HFFc6 (cell line): Measurements from ENCODE around the gene ZNF397. TPM values are rescaled to one million over a fixed set of nuclear protein-coding genes. Genes with fewer than 3 reads are reported as not detected.
"Not testable (repeated sequence)": the region's sequence is repeated elsewhere in the genome, so short reads cannot be mapped to it uniquely, and the experiment has no call there.

ENCODE experiments used
- DNase-seq: peaks from one replicate; pipeline ENCODE4 v3.0.0-alpha.2; 2018
- H3K27ac Mint-ChIP-seq: 2 replicates; pipeline ENCODE4 v1.8.0; 2020; ENCODE audit warnings: mild to moderate bottlenecking, mixed read lengths
- H3K27me3 Mint-ChIP-seq: 2 replicates; pipeline ENCODE4 v1.8.0; 2021; ENCODE audit warnings: mild to moderate bottlenecking, moderate library complexity, mixed read lengths; ENCODE audit not compliant: insufficient read depth
- H3K36me3 Mint-ChIP-seq: 2 replicates; pipeline ENCODE4 v1.8.0; 2021; ENCODE audit warnings: low read depth, mixed read lengths
- H3K4me1 Mint-ChIP-seq: 2 replicates; pipeline ENCODE4 v1.8.0; 2020; ENCODE audit warnings: low read depth, mixed read lengths
- H3K4me3 Mint-ChIP-seq: 2 replicates; pipeline ENCODE4 v1.8.0; 2020; ENCODE audit warnings: mild to moderate bottlenecking, moderate library complexity, mixed read lengths
- H3K9me3 Mint-ChIP-seq: 2 replicates; pipeline ENCODE4 v1.8.0; 2020; ENCODE audit warnings: mild to moderate bottlenecking, mixed read lengths
- CTCF ChIP-seq: fragments of 200-600 bp; sonication (generic); IDR thresholded peaks from 2 replicates; pipeline ENCODE4 v1.5.0; 2021; ENCODE audit warnings: antibody characterized with exemption, mild to moderate bottlenecking
- total RNA-seq, 6 experiments: library from RNA; stranded (reverse); fragmentation: NEBNext Ultra II Directional; extraction: Animal tissue kit (Norgen Biotek cat#: 25700); gene quantifications; 2 replicates in 1 of 6; 3 replicates in 5 of 6; pipeline ENCODE4 v1.2.3, GENCODE V29; 2021

The ZNF397 gene
- total RNA-seq, 6 experiments from 2014 or later, result 8.7 to 10.2 (median 9.3) TPM

- Mint-ChIP-seq H3K4me3 (no peak overlapping the region), H3K27me3 (peaks cover 1% of the 10 kb centered on the region; the same call in 1 of the 2 replicates), H3K4me1 (no peaks in the 10 kb centered on the region), H3K9me3 (peaks cover 12% of the 10 kb centered on the region), H3K36me3 (peaks cover 8% of the 10 kb centered on the region), H3K27ac (no peak overlapping the region)
- DNase-seq, result no peak
- no peak for TF ChIP-seq CTCF
These were observed 39.4 kb upstream of the ZNF397 start for GRCh38 chr18:35201256-35201931.

- Mint-ChIP-seq H3K36me3 (peaks cover 8% of the 10 kb centered on the region), H3K9me3 (peaks cover 12% of the 10 kb centered on the region), H3K4me3 (no peak overlapping the region), H3K27me3 (peaks cover 1% of the 10 kb centered on the region; the same call in 1 of the 2 replicates), H3K27ac (no peak overlapping the region), H3K4me1 (no peaks in the 10 kb centered on the region)
- DNase-seq, result no peak
- TF ChIP-seq CTCF, result no peak
These were observed 37.8 kb upstream of the ZNF397 start for GRCh38 chr18:35203067-35203466.

- no peaks in the 10 kb centered on the region for H3K4me1 Mint-ChIP-seq
- DNase-seq, result no peak
- peaks cover 1% of the 10 kb centered on the region; the same call in 1 of the 2 replicates for H3K27me3 Mint-ChIP-seq
- no peak overlapping the region for H3K27ac Mint-ChIP-seq
- H3K9me3 Mint-ChIP-seq, result peaks cover 12% of the 10 kb centered on the region
- no peak for TF ChIP-seq CTCF
- no peak overlapping the region for H3K4me3 Mint-ChIP-seq
- peaks cover 8% of the 10 kb centered on the region for H3K36me3 Mint-ChIP-seq
These were observed 35.6 kb upstream of the ZNF397 start for GRCh38 chr18:35205199-35205712.

GRCh38 chr18:35205746-35206458, 34.9 kb upstream of the ZNF397 start:
- not testable (repeated sequence) for H3K36me3 Mint-ChIP-seq, H3K4me3 Mint-ChIP-seq, H3K4me1 Mint-ChIP-seq, H3K27ac Mint-ChIP-seq, DNase-seq, H3K27me3 Mint-ChIP-seq
- peaks cover 12% of the 10 kb centered on the region for H3K9me3 Mint-ChIP-seq

GRCh38 chr18:35215026-35215425, 25.8 kb upstream of the ZNF397 start:
- H3K36me3 Mint-ChIP-seq, result no peaks in the 10 kb centered on the region
- H3K27me3 Mint-ChIP-seq, result peaks cover 21% of the 10 kb centered on the region
- H3K4me1 Mint-ChIP-seq, result no peaks in the 10 kb centered on the region
- H3K27ac Mint-ChIP-seq, result no peak overlapping the region
- no peaks in the 10 kb centered on the region for H3K9me3 Mint-ChIP-seq
- no peak for DNase-seq
- H3K4me3 Mint-ChIP-seq, result no peak overlapping the region
- no peak for TF ChIP-seq CTCF

- H3K27ac Mint-ChIP-seq, H3K36me3 Mint-ChIP-seq, H3K9me3 Mint-ChIP-seq, DNase-seq, H3K4me3 Mint-ChIP-seq, H3K4me1 Mint-ChIP-seq: not testable (repeated sequence)
- peaks cover 21% of the 10 kb centered on the region for H3K27me3 Mint-ChIP-seq
These were observed 24.2 kb upstream of the ZNF397 start for GRCh38 chr18:35216611-35217010.

GRCh38 chr18:35219331-35219730, 21.5 kb upstream of the ZNF397 start:
- H3K4me3 Mint-ChIP-seq, H3K4me1 Mint-ChIP-seq, H3K9me3 Mint-ChIP-seq, H3K36me3 Mint-ChIP-seq, DNase-seq, H3K27ac Mint-ChIP-seq: not testable (repeated sequence)
- H3K27me3 Mint-ChIP-seq, result peaks cover 22% of the 10 kb centered on the region
